SH-SY5Y (cell line): ENCODE data around the gene CELSR1.

Experiments used
- GATA2 ChIP-seq: IDR thresholded peaks from 2 replicates; pipeline ENCODE4 v1.6.1; 2011; ENCODE audit warnings: mild to moderate bottlenecking, low read depth, low read length
- GATA3 ChIP-seq: IDR thresholded peaks from 2 replicates; pipeline ENCODE4 v1.6.1; 2011; ENCODE audit warnings: low read depth, mild to moderate bottlenecking, low read length, moderate library complexity

CELSR1 gene

DNA sequence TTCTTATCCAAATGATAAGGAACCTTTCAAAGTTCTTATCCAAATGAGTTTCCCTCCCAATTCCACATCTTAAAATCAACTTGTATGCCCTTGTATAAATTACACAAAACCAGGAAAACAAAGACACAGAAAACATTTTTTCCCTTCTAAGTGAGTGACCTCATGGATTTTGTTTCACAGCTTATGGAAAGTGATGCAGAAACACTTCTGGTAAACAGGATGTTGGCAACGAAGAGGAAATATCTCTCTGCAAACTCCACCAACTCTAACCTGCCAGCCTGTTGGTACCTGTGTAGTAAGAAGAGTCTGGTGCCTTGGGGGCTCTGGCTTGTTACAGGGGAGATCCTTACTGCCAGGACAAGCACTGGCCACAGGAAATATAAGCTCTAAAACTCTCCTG lies 57.0 kb downstream of the CELSR1 start:
- no peak for TF ChIP-seq GATA2
- TF ChIP-seq GATA3: no peak

DNA sequence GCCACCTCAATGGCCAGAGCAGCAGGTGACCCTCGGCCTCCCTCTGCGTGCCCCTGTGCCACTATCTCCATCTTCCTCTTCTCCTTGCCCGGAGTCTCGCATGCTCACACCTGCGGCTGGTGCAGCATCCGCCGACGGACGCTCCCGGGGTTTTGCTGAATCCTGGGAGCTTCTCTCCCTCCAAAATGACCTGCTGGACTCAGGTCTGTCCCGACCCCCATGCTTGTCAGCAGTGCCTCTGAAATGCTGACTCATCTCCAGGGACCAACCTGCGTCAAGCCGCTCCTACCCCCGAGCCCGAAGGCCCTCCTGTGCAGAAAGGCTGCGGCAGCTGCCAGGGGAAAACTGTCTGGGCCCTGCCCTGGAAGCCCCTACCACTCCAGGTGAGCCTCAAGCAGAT lies 58.4 kb downstream of the CELSR1 start:
- TF ChIP-seq GATA3 (no peak), GATA2 (no peak)

DNA sequence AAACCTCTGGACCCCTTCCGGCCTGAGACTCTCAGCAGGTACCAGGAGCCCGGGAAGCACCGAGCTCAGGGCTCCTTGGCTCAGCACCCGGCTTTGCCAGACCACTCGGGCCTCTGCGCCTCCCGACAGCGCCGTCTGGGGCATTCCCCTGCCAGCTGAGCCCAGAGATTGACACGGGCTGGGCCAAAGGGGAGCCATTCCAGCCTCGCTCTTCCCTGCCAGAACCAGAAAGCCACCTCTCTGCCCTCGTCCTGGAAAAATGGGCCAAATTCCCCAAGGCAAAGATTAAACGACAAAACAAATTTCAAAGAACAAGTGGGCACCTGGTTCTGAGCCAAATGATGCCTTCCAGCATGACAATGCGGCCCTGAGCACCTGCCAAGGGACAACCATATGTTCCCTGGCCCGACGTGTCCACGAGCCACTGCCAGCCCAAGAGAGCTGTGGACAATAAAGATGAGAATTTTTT lies 59.3 kb downstream of the CELSR1 start:
- no peak for TF ChIP-seq GATA3
- no peak for TF ChIP-seq GATA2

DNA sequence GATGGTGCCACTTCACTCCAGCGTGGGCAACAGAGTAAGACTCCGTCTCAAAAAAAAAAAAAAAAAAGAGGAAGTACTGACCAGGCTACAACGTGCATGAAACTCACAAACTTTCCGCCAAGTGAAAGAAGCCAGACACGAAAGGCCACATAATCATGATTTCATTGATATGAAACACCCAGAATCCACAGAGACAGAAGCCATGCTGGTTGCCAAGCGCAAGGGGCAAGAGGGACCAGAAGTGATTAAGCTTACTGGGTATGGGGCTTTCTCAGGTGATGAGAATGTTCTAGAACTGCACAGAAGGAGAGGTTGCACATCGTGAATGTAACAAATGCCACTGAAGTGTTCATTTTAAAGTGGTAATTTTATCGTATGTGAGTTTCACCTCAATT lies 60.9 kb downstream of the CELSR1 start:
- no peak for TF ChIP-seq GATA3
- no peak for TF ChIP-seq GATA2

DNA sequence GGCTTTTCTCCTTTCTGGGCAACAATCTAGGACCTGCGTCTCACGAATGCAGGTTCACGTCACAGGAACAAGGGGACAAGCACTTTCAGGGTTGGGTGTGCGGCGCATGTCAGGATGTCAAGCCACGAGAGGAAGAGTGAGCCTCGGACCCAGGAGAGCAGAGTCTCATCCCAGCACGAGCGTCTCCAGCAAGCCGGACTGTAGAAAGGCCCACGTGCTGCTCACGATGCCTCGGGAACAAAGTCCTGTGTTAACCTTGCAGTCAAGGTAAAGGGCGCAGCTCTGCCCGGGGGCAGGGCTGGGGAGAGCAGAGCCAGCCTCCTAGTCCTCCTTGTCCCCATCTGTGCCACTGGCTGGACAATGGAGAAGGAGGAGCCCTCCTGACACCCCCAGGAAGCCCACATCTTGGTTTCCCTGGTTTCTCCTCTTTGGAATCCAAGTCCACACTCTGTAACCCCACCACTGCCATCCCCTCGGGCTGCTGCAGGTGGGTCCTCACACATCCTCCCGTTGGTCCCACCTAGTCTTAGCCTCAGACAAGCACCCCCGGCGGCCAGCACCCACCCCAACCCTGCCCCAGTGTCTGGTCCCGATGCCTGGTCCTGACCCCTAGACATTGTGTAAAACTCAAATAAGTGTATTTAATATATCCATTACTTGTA lies 63.4 kb downstream of the CELSR1 start:
- TF ChIP-seq GATA2 (no peak), GATA3 (no peak)

DNA sequence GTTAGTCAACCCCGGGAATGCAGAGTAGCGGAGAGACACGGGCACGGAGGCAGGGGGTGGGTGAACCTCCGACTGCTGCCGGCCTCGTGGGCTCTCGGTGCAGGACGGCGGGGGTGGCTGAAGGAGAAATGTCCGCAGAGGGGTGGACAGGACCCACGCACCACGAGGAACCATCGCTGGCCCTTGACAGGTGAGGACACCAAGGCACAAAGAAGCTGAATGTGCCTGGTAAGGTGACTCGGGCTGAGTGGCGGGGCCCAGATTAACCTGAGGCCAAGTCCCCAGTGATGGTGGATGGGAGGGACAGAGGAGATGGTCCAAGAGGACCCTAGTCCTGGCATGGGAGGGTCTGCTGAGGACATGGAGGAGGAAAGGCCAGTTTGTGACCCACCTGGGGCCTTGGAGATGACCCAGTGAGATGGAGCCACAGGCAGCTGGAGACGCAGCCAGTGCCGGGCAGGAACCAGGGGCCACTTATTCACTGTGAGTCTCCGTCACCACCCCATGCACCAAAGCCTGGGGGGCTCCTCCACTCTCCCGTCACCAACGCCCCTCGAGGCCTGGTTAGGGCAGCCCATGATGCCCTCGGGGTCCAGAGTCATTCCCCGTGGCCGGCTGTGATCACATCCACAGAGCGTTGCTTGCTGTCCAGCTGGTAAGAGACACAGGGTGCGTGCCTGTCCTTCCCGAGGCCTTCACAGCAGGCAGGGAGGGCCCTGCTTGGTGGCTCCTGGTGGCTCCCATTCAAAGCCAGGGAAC lies 64.2 kb downstream of the CELSR1 start:
- TF ChIP-seq GATA3 (no peak), GATA2 (no peak)

DNA sequence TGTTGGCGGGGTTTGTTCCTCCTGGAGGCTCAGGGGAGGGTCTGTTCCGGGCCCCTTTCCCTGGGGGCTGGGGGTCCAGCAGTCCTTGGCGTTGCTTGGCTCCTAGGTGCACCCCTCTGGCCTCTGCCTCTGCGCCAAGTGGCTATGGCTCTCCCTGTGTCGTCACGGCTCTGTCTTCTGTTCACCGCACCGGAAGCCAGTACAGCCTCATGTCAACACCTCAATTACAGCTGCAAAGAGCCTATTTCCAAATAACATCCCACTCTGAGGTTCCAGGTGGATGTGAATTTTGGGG lies 64.8 kb downstream of the CELSR1 start:
- no peak for TF ChIP-seq GATA2
- TF ChIP-seq GATA3: no peak

DNA sequence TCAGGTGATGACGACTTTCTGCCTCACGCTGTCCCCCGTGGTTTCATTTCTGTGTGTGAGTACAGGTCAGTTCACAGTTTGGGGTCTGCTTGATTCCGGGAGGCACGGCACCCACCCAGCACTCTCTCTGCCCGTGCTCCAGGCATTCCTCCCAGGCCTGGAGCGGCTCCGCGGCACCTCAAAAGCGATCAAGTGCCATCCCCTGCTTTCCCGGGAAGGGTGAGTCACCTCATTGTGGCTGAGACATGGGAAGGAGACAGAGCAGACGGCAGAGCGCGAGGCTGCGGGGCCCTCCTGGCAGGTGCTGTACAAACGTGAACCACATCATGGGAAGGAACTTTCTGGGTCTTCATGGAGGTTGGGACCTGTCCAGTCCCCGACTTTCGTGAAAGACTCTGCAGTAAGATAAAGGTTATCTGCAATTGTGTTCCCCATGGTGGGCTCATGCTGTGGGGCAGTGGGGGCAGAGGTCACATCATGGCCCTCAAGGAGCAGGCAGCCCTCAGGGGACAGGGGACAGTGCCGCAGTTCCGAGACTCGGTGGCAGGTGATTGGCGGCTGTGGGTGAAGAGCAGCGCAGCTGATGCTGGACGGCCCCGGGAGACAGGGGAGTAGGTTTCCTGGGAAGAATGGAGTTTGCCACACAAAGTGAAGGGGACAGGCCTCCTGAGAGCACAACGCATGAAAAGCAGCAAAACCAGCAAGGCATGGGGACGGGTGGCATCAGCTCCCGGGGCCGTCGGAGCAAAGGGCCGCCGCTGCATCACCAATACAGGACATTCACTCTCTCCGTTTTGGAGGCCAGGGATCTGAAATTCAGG lies 65.3 kb downstream of the CELSR1 start:
- no peak for TF ChIP-seq GATA3
- TF ChIP-seq GATA2: no peak

DNA sequence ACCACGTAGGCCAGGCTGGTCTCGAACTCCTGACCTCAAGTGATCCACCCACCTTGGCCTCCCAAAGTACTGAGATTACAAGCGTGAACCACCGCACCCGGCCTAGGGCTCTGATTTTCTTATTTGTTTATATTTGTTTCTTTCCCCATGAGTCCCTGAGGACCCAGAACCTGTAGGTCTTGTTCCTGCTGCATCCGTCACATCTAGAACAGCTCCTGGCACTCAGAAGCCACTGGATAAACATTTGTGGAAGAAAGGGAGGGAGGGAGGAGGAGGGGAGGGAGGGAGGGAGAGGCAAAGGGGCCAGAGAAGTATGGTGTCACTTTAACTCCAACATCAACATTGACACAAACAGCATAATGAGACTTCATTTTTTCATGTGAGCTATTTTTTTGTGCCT lies 67.7 kb downstream of the CELSR1 start:
- no peak for TF ChIP-seq GATA3

DNA sequence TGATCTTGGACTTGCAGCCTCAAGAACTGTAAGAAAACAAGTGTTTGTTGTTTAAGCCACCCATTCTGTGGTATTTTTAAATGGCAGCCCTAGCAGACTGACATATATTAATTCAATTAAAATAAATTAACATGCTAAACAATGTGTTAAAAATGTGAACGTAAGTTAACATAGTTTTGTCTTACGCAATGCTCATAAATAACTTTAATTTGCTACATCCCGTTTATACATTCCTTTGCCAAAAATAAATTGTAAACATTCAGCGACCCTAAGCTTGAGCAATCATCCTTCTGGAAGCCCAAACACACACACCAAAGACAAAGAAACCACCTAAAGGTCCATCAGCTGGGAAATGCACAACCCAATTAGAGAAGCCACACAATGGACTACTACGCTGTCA lies 70.4 kb downstream of the CELSR1 start:
- TF ChIP-seq GATA2: no peak
- no peak for TF ChIP-seq GATA3

DNA sequence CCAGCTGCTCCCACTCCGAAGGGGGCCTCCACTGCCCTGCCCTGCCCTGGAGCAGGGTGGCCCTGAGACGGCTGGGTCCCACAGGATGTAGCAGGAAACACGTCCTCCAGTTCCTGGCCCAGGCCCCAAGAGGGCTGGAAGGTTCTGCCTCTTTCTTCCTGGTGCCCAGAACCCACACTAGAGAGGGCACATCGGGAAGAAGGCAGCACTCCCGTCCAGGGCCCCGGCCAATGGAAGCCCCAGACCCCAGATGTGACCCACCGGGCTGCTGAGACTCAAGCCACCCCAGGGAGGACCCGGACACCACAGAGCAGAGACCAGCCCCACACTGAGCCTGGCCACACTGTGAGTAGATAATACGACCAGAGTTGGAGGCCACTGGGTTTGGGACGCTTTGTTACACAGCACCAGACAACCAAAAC lies 71.2 kb downstream of the CELSR1 start:
- TF ChIP-seq GATA2: no peak
- no peak for TF ChIP-seq GATA3

DNA sequence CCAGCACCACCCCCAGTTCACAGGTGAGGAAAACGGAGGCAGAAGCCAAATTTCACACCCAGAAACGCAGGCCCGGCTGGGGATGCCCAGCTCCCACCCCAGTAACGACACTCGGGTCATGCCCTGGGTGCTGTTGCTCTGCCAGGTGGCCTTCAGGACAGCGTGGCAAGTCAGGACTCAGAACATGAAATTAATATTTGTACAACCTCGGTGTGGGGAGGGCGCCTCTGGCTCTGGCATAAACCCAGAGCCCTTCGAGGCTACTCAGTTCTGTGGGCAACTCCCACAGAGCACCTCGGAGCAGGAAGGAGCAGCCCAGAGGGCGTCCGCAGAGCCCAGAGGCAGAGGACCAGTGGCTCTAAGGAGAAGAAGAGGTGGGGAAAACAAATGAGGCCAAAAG lies 71.6 kb downstream of the CELSR1 start:
- TF ChIP-seq GATA2: no peak
- TF ChIP-seq GATA3: no peak

DNA sequence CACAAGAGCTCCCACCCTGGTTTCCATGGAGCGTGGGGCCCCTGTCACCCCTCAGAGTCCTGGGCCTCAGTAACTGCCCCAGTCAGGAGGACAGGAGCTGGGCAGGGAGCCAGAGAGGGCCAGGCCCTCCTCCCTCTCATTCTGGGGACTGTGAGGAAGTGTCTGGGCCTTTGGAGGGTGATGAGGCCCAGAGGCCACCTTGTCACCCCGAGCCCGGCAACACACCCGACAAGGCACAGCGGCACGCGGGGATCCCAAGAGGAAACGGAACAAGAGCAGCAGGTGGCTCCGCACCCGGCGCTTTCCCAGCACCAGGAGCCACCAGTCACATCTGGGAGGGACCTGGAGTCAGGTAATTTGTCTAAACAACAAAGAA lies 72.1 kb downstream of the CELSR1 start:
- TF ChIP-seq GATA3 (no peak), GATA2 (no peak)

DNA sequence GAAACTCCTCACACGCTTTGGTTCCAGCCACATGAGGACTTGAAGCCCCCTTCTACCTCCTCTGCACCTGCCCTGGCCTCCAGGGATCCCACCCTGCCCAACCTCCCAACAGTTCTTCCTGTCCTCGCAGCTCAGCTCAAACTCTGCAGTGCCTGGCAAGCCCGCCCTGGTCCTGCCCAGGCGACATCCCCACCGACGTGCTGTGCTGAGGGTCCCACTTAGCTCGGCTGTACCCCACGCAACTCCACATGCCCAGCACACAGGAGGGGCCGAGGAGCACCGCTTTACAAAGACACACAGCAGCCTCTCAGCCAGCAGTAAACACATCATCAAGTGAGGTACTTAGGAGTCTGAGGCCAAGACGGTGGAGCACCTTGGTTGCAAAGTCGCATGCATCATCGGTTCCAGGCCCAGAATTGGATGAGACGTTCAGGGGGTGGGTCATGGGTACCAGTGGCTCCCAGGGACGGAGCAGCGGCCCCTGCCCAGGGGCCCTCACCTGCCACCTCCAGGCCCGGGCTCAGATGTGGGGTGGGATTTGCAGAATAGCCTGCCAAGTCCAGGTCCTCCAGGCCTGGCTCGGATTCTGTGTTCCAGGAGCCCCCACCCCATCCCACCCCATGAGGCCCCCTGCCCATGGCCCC lies 72.6 kb downstream of the CELSR1 start:
- no peak for TF ChIP-seq GATA3
- TF ChIP-seq GATA2: no peak
